Activated CD4-positive, alpha-beta memory T cell treated with anti-CD3 and anti-CD28 coated beads, Interleukin-2, amount 10 ng/mL, durations not matched to agents 7 days and 5 days (primary cell): ENCODE measurements around the gene YKT6. TPM values are rescaled to one million over a fixed set of nuclear protein-coding genes. Genes with fewer than 3 reads are reported as not detected.
"Not testable (repeated sequence)": the region's sequence is repeated elsewhere in the genome, so short reads cannot be mapped to it uniquely, and the experiment has no call there.

ENCODE experiments used
- CTCF ChIA-PET: fragments of 350-600 bp; sonication (Branson Sonifier 250); formaldehyde crosslinking; loops from one replicate; lab custom pipeline; 2021; ENCODE audit warnings: antibody characterized with exemption, inconsistent platforms; lab: Charles Lee
- POLR2A ChIA-PET: fragments of 350-600 bp; sonication (Branson Sonifier 250); formaldehyde crosslinking; loops from one replicate; lab custom pipeline; 2021; ENCODE audit warnings: antibody characterized with exemption; lab: Charles Lee
- DNase-seq: peaks from one replicate; pipeline ENCODE4 v3.0.0-alpha.2; 2020
- H3K27ac Mint-ChIP-seq: one replicate; pipeline ENCODE4 v1.8.0; 2021; ENCODE audit warnings: mild to moderate bottlenecking, mixed read lengths
- H3K27me3 Mint-ChIP-seq: one replicate; pipeline ENCODE4 v1.8.0; 2021; ENCODE audit warnings: mixed read lengths
- H3K36me3 Mint-ChIP-seq: one replicate; pipeline ENCODE4 v1.8.0; 2021; ENCODE audit warnings: low read depth, mixed read lengths
- H3K4me1 Mint-ChIP-seq: one replicate; pipeline ENCODE4 v1.8.0; 2021; ENCODE audit warnings: mixed read lengths
- H3K4me3 Mint-ChIP-seq: one replicate; pipeline ENCODE4 v1.8.0; 2021; ENCODE audit warnings: mild to moderate bottlenecking, mixed read lengths
- H3K9me3 Mint-ChIP-seq: one replicate; pipeline ENCODE4 v1.8.0; 2021; ENCODE audit warnings: mixed read lengths
- total RNA-seq, 2 experiments: library from RNA; stranded (reverse); gene quantifications; one replicate each; pipeline ENCODE4 v1.2.3, GENCODE V29; 2021

Gene YKT6
- total RNA-seq, 2 experiments from 2014 or later: 59.1 to 60.9 TPM

GRCh38 chr7:44159824-44160630 lies 40.8 kb upstream of the YKT6 start:
- no peak overlapping the region for H3K27ac Mint-ChIP-seq
- no peak overlapping the region for H3K4me3 Mint-ChIP-seq
- H3K9me3 Mint-ChIP-seq: no peaks in the 10 kb centered on the region
- POLR2A ChIA-PET: interaction anchor here (1.0 to 1.3 kb wide), 2 partner anchors 13 to 92 kb away, joined by 3 to 4 read pairs; no protein-coding TSS in a partner anchor
- no peak for DNase-seq
- CTCF ChIA-PET: no interaction called here
- H3K27me3 Mint-ChIP-seq: peaks cover 17% of the 10 kb centered on the region
- no peaks in the 10 kb centered on the region for H3K4me1 Mint-ChIP-seq
- no peaks in the 10 kb centered on the region for H3K36me3 Mint-ChIP-seq

DNA sequence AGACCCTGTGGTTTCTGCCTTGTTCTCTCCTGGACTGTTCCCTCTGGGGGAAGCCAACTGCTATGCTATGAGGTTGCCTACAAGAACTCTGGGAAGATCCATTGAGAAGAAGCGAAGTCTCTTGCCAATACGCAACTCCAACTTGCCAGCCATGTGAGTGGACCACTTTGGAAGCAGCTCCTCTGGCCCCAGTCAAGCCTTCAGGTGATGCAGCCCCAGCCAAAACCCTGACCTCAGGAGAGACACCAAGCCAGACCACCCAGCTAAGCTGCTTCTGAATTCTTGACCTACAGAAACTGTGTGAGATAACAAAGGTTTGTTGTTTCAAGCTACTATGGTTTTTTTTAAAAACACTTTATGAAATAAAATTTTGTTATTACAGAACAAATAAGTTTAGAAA lies 39.4 kb upstream of the YKT6 start:
- peaks cover 17% of the 10 kb centered on the region for H3K27me3 Mint-ChIP-seq
- H3K4me3 Mint-ChIP-seq: no peak overlapping the region
- no peak for DNase-seq
- no peak overlapping the region for H3K27ac Mint-ChIP-seq
- no peaks in the 10 kb centered on the region for H3K36me3 Mint-ChIP-seq
- ChIA-PET POLR2A (interaction anchor here (1.3 kb wide), 1 partner anchor 93 kb away, joined by 4 read pairs; no protein-coding TSS in a partner anchor), CTCF (no interaction called here)
- H3K4me1 Mint-ChIP-seq: no peaks in the 10 kb centered on the region
- H3K9me3 Mint-ChIP-seq: no peaks in the 10 kb centered on the region

GRCh38 chr7:44162179-44162578 lies 38.6 kb upstream of the YKT6 start:
- H3K9me3 Mint-ChIP-seq: no peaks in the 10 kb centered on the region
- no peak overlapping the region for H3K4me3 Mint-ChIP-seq
- H3K27ac Mint-ChIP-seq: no peak overlapping the region
- no peaks in the 10 kb centered on the region for H3K4me1 Mint-ChIP-seq
- no peak for DNase-seq
- H3K36me3 Mint-ChIP-seq: no peaks in the 10 kb centered on the region
- CTCF ChIA-PET: no interaction called here
- H3K27me3 Mint-ChIP-seq: peaks cover 17% of the 10 kb centered on the region
- POLR2A ChIA-PET: no interaction called here

DNA sequence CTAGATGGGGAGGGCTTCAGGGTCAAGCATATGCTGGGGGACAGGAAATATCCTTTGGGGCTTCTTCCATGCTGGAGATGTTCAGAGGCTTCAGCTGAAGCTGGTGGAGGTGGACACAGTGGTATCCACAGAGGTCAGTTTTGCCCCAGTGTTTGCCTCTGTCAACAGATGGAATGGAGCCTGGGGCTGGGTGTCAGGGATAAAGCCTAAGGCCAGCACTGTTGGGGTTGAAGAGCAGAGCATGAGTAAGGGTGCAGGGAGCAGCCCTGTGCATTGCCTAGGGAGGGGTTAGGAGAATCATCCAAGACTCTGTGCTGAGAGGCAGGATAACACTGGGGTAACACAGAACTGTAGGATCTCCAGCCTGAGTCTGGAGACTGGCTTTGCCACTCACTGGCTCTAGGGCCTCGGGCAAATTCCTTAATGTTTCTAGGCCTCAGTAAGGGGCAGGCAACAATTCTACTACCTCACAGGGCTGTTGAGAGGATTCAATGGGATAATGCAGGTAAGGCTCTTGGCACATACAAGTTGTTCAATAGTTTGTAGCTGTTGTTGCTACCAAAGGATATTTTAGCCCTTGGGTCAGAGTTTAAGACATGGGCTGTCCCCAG lies 37.9 kb upstream of the YKT6 start:
- CTCF ChIA-PET: no interaction called here
- H3K27me3 Mint-ChIP-seq: peaks cover 19% of the 10 kb centered on the region
- DNase-seq: no peak
- H3K4me3 Mint-ChIP-seq: no peak overlapping the region
- H3K36me3 Mint-ChIP-seq: no peaks in the 10 kb centered on the region
- H3K27ac Mint-ChIP-seq: no peak overlapping the region
- no peaks in the 10 kb centered on the region for H3K9me3 Mint-ChIP-seq
- H3K4me1 Mint-ChIP-seq: peaks cover 6% of the 10 kb centered on the region
- POLR2A ChIA-PET: no interaction called here

GRCh38 chr7:44163591-44163990 lies 37.2 kb upstream of the YKT6 start:
- Mint-ChIP-seq H3K36me3 (no peaks in the 10 kb centered on the region), H3K27me3 (peaks cover 19% of the 10 kb centered on the region), H3K4me3 (no peak overlapping the region), H3K27ac (no peak overlapping the region), H3K9me3 (no peaks in the 10 kb centered on the region), H3K4me1 (peaks cover 7% of the 10 kb centered on the region)
- DNase-seq: no peak
- POLR2A ChIA-PET: no interaction called here
- CTCF ChIA-PET: no interaction called here

- ChIA-PET CTCF (no interaction called here), POLR2A (no interaction called here)
- no peak overlapping the region for H3K4me3 Mint-ChIP-seq
- DNase-seq: no peak
- no peaks in the 10 kb centered on the region for H3K36me3 Mint-ChIP-seq
- H3K27me3 Mint-ChIP-seq: peaks cover 25% of the 10 kb centered on the region
- H3K27ac Mint-ChIP-seq: no peak overlapping the region
- H3K9me3 Mint-ChIP-seq: no peaks in the 10 kb centered on the region
- H3K4me1 Mint-ChIP-seq: peaks cover 10% of the 10 kb centered on the region
Measured at GRCh38 chr7:44167920-44168319, 32.9 kb upstream of the YKT6 start.

DNA sequence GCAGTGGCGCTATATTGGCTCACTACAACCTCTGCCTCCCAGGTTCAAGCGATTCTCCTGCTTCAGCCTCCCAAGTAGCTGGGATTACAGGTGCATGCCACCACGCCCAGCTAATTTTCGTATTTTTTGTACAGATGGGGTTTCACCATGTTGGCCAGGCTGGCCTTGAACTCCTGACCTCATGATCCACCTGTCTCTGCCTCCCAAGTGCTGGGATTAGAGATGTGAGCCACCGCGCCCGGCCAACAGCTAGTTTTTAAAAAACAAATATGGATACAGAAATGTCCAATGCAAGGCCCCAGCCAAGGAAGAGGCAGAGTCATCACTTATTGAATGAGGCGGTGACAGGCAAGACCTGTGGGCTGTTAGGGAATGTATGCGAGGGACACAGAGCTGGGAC lies 28.9 kb upstream of the YKT6 start:
- H3K4me3 Mint-ChIP-seq, H3K9me3 Mint-ChIP-seq, DNase-seq, H3K36me3 Mint-ChIP-seq, POLR2A ChIA-PET, H3K27ac Mint-ChIP-seq, CTCF ChIA-PET: not testable (repeated sequence)
- H3K4me1 Mint-ChIP-seq: peaks cover 10% of the 10 kb centered on the region
- peaks cover 27% of the 10 kb centered on the region for H3K27me3 Mint-ChIP-seq

- CTCF ChIA-PET: no interaction called here
- Mint-ChIP-seq H3K4me1 (peaks cover 10% of the 10 kb centered on the region), H3K27me3 (peaks cover 27% of the 10 kb centered on the region), H3K4me3 (no peak overlapping the region), H3K36me3 (no peaks in the 10 kb centered on the region), H3K27ac (no peak overlapping the region), H3K9me3 (no peaks in the 10 kb centered on the region)
- POLR2A ChIA-PET: no interaction called here
- DNase-seq: no peak
Measured at GRCh38 chr7:44172352-44172751, 28.4 kb upstream of the YKT6 start.

GRCh38 chr7:44172803-44173424 lies 27.9 kb upstream of the YKT6 start:
- DNase-seq: no peak
- Mint-ChIP-seq H3K4me3 (no peak overlapping the region), H3K27me3 (peaks cover 25% of the 10 kb centered on the region), H3K36me3 (no peaks in the 10 kb centered on the region), H3K27ac (no peak overlapping the region), H3K9me3 (no peaks in the 10 kb centered on the region), H3K4me1 (peaks cover 4% of the 10 kb centered on the region)
- POLR2A ChIA-PET: no interaction called here
- CTCF ChIA-PET: no interaction called here

DNA sequence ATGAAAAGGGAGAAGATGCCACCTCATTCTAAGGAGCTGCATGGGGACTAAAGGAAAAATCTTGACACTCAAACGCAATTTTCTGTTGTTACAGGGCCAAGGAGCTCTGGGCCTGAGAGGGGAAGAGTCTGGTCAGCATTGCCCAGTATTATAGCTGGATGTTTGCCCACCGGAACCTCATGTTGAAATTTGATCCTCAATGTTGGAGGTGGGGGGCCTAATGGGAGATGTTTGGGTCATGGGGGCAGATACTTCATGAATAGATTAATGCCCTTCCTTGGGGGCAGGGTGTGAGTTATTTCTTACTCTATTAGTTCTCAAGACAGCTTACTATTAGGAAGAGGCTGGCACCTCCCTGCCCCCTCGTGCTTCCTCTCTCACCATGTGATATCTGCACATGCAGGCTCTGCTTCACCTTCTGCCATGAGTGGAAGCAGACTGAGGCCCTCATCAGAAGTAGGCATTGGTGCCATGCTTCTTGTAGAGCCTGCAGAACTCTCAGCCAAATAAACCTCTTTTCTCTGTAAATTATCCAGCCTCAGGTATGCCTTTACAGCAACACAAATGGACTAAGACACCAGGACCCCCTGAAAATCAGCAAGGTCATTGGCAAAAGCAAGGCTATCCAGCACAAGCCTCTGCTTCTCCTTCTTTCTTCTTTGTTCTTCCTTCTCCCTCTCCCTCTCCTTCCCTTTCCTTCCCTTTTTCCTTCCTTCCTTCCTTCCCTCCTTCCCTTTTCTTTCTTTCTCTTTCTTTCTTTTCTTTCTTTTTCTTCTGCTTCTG lies 26.7 kb upstream of the YKT6 start:
- no peaks in the 10 kb centered on the region for H3K36me3 Mint-ChIP-seq
- no peak overlapping the region for H3K4me3 Mint-ChIP-seq
- no peak overlapping the region for H3K27ac Mint-ChIP-seq
- DNase-seq: no peak
- no peaks in the 10 kb centered on the region for H3K9me3 Mint-ChIP-seq
- H3K4me1 Mint-ChIP-seq: no peaks in the 10 kb centered on the region
- ChIA-PET CTCF (no interaction called here), POLR2A (no interaction called here)
- H3K27me3 Mint-ChIP-seq: peaks cover 25% of the 10 kb centered on the region

DNA sequence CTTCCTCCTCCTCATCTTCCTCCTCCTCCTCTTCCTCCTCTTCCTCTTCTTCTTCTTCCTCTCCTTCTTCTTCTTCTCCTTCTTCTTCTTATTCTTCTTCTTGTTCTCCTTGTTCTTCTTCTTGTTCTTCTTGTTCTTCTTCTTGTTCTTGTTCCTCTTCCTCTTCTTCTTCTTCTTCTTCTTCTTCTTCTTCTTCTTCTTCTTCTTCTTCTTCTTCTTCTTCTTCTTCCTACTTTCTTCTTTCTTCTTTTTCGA lies 26.2 kb upstream of the YKT6 start:
- DNase-seq, H3K4me3 Mint-ChIP-seq, H3K27ac Mint-ChIP-seq, H3K4me1 Mint-ChIP-seq, POLR2A ChIA-PET, CTCF ChIA-PET, H3K36me3 Mint-ChIP-seq, H3K9me3 Mint-ChIP-seq: not testable (repeated sequence)
- peaks cover 29% of the 10 kb centered on the region for H3K27me3 Mint-ChIP-seq

GRCh38 chr7:44175730-44176129 lies 25.0 kb upstream of the YKT6 start:
- H3K9me3 Mint-ChIP-seq: no peaks in the 10 kb centered on the region
- H3K36me3 Mint-ChIP-seq: no peaks in the 10 kb centered on the region
- no peaks in the 10 kb centered on the region for H3K4me1 Mint-ChIP-seq
- H3K27me3 Mint-ChIP-seq: peaks cover 24% of the 10 kb centered on the region
- H3K4me3 Mint-ChIP-seq: no peak overlapping the region
- no peak overlapping the region for H3K27ac Mint-ChIP-seq
- CTCF ChIA-PET: no interaction called here
- DNase-seq: no peak
- POLR2A ChIA-PET: no interaction called here

DNA sequence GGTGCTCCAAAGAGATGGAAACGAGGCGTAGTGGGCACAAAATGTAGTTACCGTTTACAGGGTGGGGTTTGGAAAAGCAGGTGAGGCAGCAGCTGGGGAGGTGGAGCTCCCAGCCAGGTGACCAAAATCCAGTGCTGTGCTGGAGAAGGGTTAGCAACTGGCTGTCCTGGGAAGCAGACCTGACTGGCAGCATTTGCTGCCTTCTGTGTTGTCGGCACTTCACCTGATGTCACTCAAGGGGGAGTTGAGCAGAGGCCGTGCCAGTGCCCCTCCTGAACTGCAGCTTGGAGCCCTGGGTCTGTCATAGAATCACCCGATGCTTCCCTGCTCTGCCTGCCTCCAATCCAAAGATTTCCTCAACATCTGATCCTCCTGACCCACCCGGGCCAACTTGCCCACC lies 24.3 kb upstream of the YKT6 start:
- peaks cover 27% of the 10 kb centered on the region for H3K27me3 Mint-ChIP-seq
- CTCF ChIA-PET: no interaction called here
- H3K4me1 Mint-ChIP-seq: no peaks in the 10 kb centered on the region
- H3K36me3 Mint-ChIP-seq: no peaks in the 10 kb centered on the region
- DNase-seq: no peak
- H3K27ac Mint-ChIP-seq: no peak overlapping the region
- no peak overlapping the region for H3K4me3 Mint-ChIP-seq
- POLR2A ChIA-PET: no interaction called here
- no peaks in the 10 kb centered on the region for H3K9me3 Mint-ChIP-seq
